Measurements from ENCODE around the gene BCAR3.

- TF ChIP-seq CTCF (IDR thresholded peaks at IDR 0.05; ENCODE audit: poor library complexity) (no peak), EZH2phosphoT487 (IDR thresholded peaks at IDR 0.05; ENCODE audit: low read depth, severe bottlenecking, unreplicated experiment) (no peak)
These were observed 83.9 kb downstream of the BCAR3 start for GRCh38 chr1:93597709-93598108.
